ENCODE data around the gene SMOC2.

The SMOC2 gene

DNA sequence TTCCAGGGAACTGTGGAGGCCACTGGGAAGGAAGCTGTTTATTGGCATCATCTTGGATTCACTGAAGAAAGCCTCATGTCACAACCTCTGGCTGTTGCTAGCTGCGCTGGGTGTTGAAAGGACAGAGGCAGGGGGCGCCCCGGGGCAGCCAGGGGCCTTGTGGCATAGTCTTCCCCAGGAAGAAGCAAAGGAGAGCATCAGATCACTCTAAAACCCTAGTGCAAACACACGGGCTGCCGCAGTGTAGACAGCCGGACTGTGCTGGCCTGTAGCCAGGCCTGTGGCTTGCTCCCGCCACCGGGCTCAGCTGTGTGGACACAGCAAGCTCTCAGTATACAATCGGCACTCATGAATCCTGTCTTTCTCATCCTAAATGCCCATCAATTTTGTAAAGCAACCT, 23.8 kb upstream of the SMOC2 start:
- Histone ChIP-seq H3K4me3 (ENCODE audit: low read depth in 1 of 2, low read length in 2 of 2) (no peak overlapping the region), H3K27ac (ENCODE audit: low read depth, low read length) (no peak overlapping the region), H3K9ac (ENCODE audit: low read length) (no peak overlapping the region), H3K4me1 (ENCODE audit: insufficient read depth, low read length) (no peaks in the 10 kb centered on the region), H3K36me3 (ENCODE audit: insufficient read depth, low read length) (no peaks in the 10 kb centered on the region), H3K9me3 (ENCODE audit: low read length) (no peaks in the 10 kb centered on the region), H3K27me3 (ENCODE audit: control insufficient read depth in 1 of 2, insufficient read depth in 2 of 2, low read length in 2 of 2) (peaks cover 0 to 4% of the 10 kb centered on the region in 2 donors)

GRCh38 chr6:168417679-168418557, 23.1 kb upstream of the SMOC2 start:
- Histone ChIP-seq H3K27ac (ENCODE audit: low read depth, low read length) (no peak overlapping the region), H3K4me3 (ENCODE audit: low read depth in 1 of 2, low read length in 2 of 2) (no peak overlapping the region), H3K9me3 (ENCODE audit: low read length) (no peaks in the 10 kb centered on the region), H3K36me3 (ENCODE audit: insufficient read depth, low read length) (no peaks in the 10 kb centered on the region), H3K9ac (ENCODE audit: low read length) (no peak overlapping the region), H3K4me1 (ENCODE audit: insufficient read depth, low read length) (no peaks in the 10 kb centered on the region), H3K27me3 (ENCODE audit: control insufficient read depth in 1 of 2, insufficient read depth in 2 of 2, low read length in 2 of 2) (peaks cover 0 to 4% of the 10 kb centered on the region in 2 donors)

DNA sequence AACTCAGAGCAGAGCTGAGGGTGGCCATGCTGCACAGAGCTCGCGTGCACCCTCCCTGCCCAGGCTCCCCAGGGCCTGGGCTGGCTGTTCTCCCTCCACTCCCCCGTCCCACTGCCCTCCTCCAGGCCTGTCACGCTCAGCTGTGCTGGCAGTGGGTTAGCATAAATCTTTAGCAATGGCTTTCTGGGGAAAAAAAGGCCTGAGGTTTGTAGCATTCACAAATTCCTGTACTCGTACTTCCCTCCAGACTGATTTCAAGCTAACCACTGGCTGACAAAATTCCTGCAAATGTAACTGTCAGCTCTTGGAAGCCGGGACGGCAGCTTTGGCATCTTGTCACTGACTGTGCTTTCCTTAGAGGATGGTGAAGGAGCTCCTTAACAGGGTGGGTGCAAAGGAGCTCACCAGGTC, 22.3 kb upstream of the SMOC2 start:
- H3K9ac ChIP-seq (ENCODE audit: low read length), result no peak overlapping the region
- H3K4me1 ChIP-seq (ENCODE audit: insufficient read depth, low read length), result no peaks in the 10 kb centered on the region
- no peaks in the 10 kb centered on the region for H3K9me3 ChIP-seq (ENCODE audit: low read length)
- no peaks in the 10 kb centered on the region for H3K36me3 ChIP-seq (ENCODE audit: insufficient read depth, low read length)
- no peak overlapping the region for H3K27ac ChIP-seq (ENCODE audit: low read depth, low read length)
- no peak overlapping the region for H3K4me3 ChIP-seq (ENCODE audit: low read depth in 1 of 2, low read length in 2 of 2)
- peaks cover 0 to 4% of the 10 kb centered on the region in 2 donors for H3K27me3 ChIP-seq (ENCODE audit: control insufficient read depth in 1 of 2, insufficient read depth in 2 of 2, low read length in 2 of 2)

DNA sequence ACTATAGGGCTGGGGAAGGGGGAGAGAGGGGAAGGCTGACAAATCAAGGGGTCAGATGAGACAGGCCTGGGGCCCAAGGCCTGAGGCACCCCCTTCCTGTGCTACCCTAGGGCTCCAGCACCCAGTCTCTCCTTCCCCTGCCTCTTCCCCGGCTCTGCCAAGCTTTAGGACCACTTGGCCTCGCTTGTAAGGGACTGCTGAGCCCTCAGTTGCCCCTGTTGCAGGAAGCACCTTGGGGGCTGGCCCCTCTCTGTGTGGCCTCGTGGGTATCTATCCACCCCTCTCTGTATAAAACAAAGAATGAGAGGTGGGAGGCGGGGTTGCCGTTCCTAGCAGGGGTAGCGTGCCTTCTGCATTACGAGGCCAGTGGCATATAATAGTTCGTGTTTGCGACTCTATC, 21.4 kb upstream of the SMOC2 start:
- Histone ChIP-seq H3K9me3 (ENCODE audit: low read length) (no peaks in the 10 kb centered on the region), H3K9ac (ENCODE audit: low read length) (no peak overlapping the region), H3K4me1 (ENCODE audit: insufficient read depth, low read length) (no peaks in the 10 kb centered on the region), H3K27me3 (ENCODE audit: control insufficient read depth in 1 of 2, insufficient read depth in 2 of 2, low read length in 2 of 2) (peaks cover 0 to 4% of the 10 kb centered on the region in 2 donors), H3K36me3 (ENCODE audit: insufficient read depth, low read length) (no peaks in the 10 kb centered on the region), H3K4me3 (ENCODE audit: low read depth in 1 of 2, low read length in 2 of 2) (no peak overlapping the region), H3K27ac (ENCODE audit: low read depth, low read length) (no peak overlapping the region)

DNA sequence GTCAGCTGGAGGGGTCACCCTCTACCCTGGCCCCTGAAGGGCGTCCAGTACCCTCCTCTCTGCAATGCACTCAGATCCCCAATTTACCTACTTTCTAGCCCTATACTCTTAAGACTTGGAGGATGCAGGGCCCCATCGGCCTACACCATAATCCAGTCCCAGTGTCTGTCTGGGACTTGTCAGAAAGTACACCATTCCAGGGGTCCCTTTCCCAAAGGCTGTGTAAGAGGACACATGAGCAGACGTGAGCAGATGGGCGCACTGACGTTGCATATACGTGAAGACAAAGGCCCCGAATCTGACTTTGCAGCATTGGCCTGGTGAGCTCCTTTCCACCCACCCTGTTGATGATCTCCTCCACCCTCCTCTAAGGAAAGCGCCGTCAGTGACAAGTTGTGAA, 20.9 kb upstream of the SMOC2 start:
- Histone ChIP-seq H3K9me3 (ENCODE audit: low read length) (no peaks in the 10 kb centered on the region), H3K36me3 (ENCODE audit: insufficient read depth, low read length) (no peaks in the 10 kb centered on the region), H3K27me3 (ENCODE audit: control insufficient read depth in 1 of 2, insufficient read depth in 2 of 2, low read length in 2 of 2) (peaks cover 0 to 4% of the 10 kb centered on the region in 2 donors), H3K9ac (ENCODE audit: low read length) (no peak overlapping the region), H3K4me1 (ENCODE audit: insufficient read depth, low read length) (no peaks in the 10 kb centered on the region), H3K4me3 (ENCODE audit: low read depth in 1 of 2, low read length in 2 of 2) (no peak overlapping the region), H3K27ac (ENCODE audit: low read depth, low read length) (no peak overlapping the region)

GRCh38 chr6:168420706-168421105, 20.3 kb upstream of the SMOC2 start:
- Histone ChIP-seq H3K27ac (ENCODE audit: low read depth, low read length) (no peak overlapping the region), H3K27me3 (ENCODE audit: control insufficient read depth in 1 of 2, insufficient read depth in 2 of 2, low read length in 2 of 2) (peaks cover 0 to 3% of the 10 kb centered on the region in 2 donors), H3K4me1 (ENCODE audit: insufficient read depth, low read length) (no peaks in the 10 kb centered on the region), H3K4me3 (ENCODE audit: low read depth in 1 of 2, low read length in 2 of 2) (no peak overlapping the region), H3K9ac (ENCODE audit: low read length) (no peak overlapping the region), H3K9me3 (ENCODE audit: low read length) (no peaks in the 10 kb centered on the region), H3K36me3 (ENCODE audit: insufficient read depth, low read length) (no peaks in the 10 kb centered on the region)

DNA sequence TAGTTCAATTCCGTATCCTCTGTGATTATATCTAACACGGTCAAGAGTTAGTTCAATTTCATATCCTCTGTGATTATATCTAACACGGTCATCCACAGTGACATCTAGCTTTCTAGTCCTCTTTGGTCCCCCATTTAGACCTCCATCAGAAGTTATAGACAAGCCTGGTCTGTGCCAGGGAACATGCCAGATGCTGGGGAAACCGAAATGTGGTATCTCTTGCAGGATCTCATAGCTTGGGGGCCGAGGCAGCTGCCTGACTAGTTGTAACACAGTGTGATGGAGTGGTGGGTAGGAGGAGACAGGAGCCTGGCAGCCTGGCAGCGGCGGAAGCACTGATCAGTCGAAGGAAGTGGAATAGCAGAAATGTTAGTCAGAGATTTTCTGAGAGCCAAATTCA, 13.8 kb upstream of the SMOC2 start:
- H3K4me3 ChIP-seq (ENCODE audit: low read depth in 1 of 2, low read length in 2 of 2), result no peak overlapping the region
- no peaks in the 10 kb centered on the region for H3K9me3 ChIP-seq (ENCODE audit: low read length)
- no peak overlapping the region for H3K27ac ChIP-seq (ENCODE audit: low read depth, low read length)
- no peak overlapping the region for H3K9ac ChIP-seq (ENCODE audit: low read length)
- H3K27me3 ChIP-seq (ENCODE audit: control insufficient read depth in 1 of 2, insufficient read depth in 2 of 2, low read length in 2 of 2), result no peaks in the 10 kb centered on the region
- H3K36me3 ChIP-seq (ENCODE audit: insufficient read depth, low read length), result no peaks in the 10 kb centered on the region
- no peaks in the 10 kb centered on the region for H3K4me1 ChIP-seq (ENCODE audit: insufficient read depth, low read length)

DNA sequence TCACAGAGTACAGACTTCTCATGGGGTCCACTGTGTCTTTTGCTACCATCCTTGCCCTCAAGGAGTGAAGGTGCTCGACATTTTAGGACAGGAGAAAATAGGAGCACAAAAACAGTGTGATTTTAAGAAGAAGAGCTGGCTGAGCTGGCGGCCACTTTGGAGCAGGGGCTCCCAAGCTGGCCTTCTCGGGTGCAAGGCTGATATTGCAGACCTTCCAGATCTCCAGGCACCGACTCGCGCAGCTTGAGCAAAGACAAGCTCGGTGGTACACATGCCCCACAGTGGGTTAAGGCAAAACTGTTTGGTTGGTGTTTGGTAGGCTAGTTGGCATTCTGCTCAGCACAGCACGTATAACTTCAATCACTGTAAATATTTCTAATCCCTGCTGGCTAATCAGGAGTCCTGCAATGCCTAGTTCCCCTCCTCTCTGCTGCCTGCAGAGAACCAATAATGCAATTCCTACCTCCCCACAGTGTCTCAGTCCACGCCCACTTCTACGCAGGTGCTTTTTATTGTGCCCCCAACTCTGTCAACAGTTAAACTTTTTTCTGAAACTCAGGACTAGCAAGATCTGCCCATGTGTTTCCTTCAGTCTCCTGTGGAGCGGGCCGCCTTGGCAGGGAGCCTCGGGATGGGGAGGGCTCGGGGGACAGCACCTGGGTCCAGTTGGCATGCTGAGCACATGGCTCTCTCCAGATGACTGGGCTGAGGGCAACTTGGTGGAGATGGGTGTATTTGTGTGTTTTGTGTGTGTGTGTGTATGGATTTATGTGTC, 12.7 kb upstream of the SMOC2 start:
- Histone ChIP-seq H3K36me3 (ENCODE audit: insufficient read depth, low read length) (no peaks in the 10 kb centered on the region), H3K9me3 (ENCODE audit: low read length) (no peaks in the 10 kb centered on the region), H3K4me3 (ENCODE audit: low read depth in 1 of 2, low read length in 2 of 2) (no peak overlapping the region), H3K4me1 (ENCODE audit: insufficient read depth, low read length) (no peaks in the 10 kb centered on the region), H3K27me3 (ENCODE audit: control insufficient read depth in 1 of 2, insufficient read depth in 2 of 2, low read length in 2 of 2) (no peaks in the 10 kb centered on the region), H3K27ac (ENCODE audit: low read depth, low read length) (no peak overlapping the region), H3K9ac (ENCODE audit: low read length) (no peak overlapping the region)

DNA sequence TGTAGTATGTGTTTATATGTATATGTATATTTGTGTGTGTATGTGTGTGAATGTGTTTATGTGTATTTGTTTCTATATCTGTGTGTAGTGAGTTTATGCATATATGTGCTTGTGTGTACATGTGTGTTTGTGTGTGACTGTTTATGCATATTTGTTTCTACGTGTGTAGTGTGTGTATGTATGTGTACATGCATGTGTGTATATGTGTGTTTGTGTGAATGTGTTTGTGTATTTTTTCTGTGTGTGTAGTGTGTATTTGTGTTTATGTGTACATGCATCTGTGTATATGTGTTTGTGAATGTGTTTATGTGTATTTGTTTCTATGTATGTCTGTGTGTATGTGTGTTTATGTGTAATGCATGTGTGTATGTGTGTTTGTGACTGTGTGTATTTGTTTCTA, 12.1 kb upstream of the SMOC2 start:
- no peaks in the 10 kb centered on the region for H3K27me3 ChIP-seq (ENCODE audit: control insufficient read depth in 1 of 2, insufficient read depth in 2 of 2, low read length in 2 of 2)
- no peak overlapping the region for H3K9ac ChIP-seq (ENCODE audit: low read length)
- H3K9me3 ChIP-seq (ENCODE audit: low read length), result no peaks in the 10 kb centered on the region
- no peak overlapping the region for H3K27ac ChIP-seq (ENCODE audit: low read depth, low read length)
- H3K4me1 ChIP-seq (ENCODE audit: insufficient read depth, low read length), result no peaks in the 10 kb centered on the region
- no peak overlapping the region for H3K4me3 ChIP-seq (ENCODE audit: low read depth in 1 of 2, low read length in 2 of 2)
- H3K36me3 ChIP-seq (ENCODE audit: insufficient read depth, low read length), result no peaks in the 10 kb centered on the region

DNA sequence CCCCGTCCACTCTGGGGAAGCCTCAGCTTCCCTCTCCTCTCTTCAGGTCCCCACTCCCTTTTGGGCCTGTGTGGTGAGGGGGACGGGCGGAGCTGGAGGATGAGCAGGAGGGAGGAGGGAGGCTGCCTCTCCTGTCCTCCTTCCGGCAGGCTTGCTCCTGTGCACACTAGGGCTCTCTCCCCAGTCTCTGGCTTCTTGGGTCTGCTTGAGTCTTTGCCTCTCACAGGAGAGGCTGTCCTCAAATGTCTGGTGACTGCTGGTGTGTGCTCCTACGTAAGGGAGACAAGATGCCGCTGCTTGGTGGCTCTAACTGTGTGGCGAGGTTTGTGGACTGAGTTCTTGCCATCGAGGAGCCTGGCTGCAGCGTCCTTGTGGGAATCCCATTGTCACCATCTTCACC, 8.8 kb upstream of the SMOC2 start:
- Histone ChIP-seq H3K4me3 (ENCODE audit: low read depth in 1 of 2, low read length in 2 of 2) (no peak overlapping the region), H3K27ac (ENCODE audit: low read depth, low read length) (no peak overlapping the region), H3K9me3 (ENCODE audit: low read length) (no peaks in the 10 kb centered on the region), H3K9ac (ENCODE audit: low read length) (no peak overlapping the region), H3K36me3 (ENCODE audit: insufficient read depth, low read length) (no peaks in the 10 kb centered on the region), H3K27me3 (ENCODE audit: control insufficient read depth in 1 of 2, insufficient read depth in 2 of 2, low read length in 2 of 2) (no peaks in the 10 kb centered on the region), H3K4me1 (ENCODE audit: insufficient read depth, low read length) (no peaks in the 10 kb centered on the region)

DNA sequence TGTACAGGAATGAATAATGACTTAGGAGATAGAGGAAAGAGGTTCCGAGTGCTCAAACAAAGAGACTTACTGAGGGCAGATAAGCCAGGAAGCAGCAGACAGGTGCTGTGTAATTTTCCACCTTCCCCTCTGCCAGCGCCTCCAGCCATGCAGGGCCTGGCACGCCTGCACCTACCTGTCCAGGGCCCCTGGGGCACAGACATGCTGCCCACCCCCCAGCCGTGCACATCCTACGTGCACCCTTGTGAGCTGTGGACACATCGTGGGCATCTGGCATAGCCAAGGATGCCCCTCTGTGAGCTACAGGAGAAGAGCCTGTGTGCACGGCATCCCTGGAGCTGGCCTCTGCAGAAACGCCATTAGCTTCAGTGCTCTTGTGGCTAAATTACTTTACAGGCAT, 7.1 kb upstream of the SMOC2 start:
- no peaks in the 10 kb centered on the region for H3K36me3 ChIP-seq (ENCODE audit: insufficient read depth, low read length)
- no peaks in the 10 kb centered on the region for H3K27me3 ChIP-seq (ENCODE audit: control insufficient read depth in 1 of 2, insufficient read depth in 2 of 2, low read length in 2 of 2)
- no peak overlapping the region for H3K4me3 ChIP-seq (ENCODE audit: low read depth in 1 of 2, low read length in 2 of 2)
- no peaks in the 10 kb centered on the region for H3K4me1 ChIP-seq (ENCODE audit: insufficient read depth, low read length)
- H3K27ac ChIP-seq (ENCODE audit: low read depth, low read length), result no peak overlapping the region
- no peak overlapping the region for H3K9ac ChIP-seq (ENCODE audit: low read length)
- H3K9me3 ChIP-seq (ENCODE audit: low read length), result no peaks in the 10 kb centered on the region
